HG02938 (cell line): ENCODE results near the gene GBA2.

ENCODE experiments used
- ATAC-seq: cut with Tn5 transposase; IDR thresholded peaks from one replicate; pipeline ENCODE4 v1.9.1; 2021; ENCODE audit warnings: mild to moderate bottlenecking, moderate library complexity; ENCODE audit not compliant: unreplicated experiment

The GBA2 gene

DNA sequence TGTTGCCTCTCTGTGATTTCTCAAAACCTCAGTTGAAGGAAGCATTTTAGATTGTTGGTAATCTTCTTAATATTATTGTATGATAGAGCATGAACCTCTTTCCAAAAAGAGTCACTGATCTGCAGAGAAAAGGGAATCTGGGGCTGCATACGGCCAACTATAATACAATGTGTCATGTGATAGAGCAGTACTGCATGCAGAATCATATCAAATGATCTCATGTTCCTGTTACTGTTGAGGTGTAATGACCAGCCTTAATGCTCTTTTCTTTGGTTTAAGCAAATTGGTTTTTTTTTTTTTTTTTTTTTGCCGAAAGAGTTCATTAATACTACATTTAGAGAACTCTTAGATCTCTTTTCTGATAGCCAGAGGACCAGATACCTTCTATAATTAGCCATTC, 18.0 kb upstream of the GBA2 start:
- ATAC-seq, result no peak

DNA sequence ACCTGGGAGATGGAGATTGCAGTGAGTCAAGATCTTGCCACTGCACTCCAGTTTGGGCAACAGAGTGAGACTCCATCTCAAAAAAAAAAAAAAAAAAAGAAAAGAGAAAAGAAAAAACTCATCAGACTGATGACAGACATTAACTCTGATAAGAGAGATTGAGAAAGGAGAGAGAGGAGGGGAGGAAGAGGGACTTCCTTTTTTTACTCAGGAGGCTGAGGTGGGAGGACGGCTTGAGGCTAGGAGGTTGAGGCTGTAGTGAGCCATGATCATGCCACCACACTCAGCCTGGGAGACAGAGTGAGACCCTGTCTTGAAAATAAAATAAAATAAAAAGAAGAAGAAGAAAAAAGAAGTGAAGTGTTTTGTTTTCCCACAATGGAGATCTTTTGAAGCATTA, 14.8 kb upstream of the GBA2 start:
- ATAC-seq, result no peak

DNA sequence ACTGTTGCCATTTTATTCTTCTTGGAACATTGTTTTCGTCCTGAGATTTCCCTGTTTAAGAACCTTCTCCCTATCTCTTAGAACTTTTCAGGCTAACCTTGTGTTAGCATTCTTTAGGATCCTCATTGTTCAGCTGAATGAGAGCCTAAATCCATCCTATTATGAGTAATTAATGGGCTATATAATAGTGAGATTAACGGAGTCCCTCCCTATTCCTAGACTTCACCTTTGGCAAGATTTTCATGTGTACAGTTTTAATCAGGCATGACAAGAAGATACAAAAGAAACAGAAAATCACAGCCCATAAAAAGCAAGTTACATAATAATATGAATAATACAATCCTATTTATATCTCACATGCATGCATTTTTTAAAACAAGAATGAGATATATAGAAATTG, 14.2 kb upstream of the GBA2 start:
- no peak for ATAC-seq

DNA sequence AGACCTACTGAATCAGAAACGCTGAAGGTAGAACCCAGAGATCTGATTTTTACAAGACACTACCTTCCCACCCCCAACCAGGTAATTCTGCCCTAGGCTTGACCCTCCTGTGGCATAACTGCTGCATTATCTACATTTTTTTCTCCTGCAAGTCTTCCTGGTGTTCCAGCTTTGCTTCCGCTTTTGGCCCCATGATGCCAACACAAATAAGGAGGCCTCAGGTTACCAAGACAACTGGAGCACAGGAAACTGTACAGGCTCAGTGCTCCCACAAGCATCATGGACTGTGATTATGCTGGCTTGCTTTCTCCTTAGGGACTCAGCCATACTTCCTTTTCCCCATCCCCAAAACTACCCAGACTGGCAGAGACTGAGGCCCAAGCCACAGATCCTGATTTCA, 11.6 kb upstream of the GBA2 start:
- no peak for ATAC-seq

DNA sequence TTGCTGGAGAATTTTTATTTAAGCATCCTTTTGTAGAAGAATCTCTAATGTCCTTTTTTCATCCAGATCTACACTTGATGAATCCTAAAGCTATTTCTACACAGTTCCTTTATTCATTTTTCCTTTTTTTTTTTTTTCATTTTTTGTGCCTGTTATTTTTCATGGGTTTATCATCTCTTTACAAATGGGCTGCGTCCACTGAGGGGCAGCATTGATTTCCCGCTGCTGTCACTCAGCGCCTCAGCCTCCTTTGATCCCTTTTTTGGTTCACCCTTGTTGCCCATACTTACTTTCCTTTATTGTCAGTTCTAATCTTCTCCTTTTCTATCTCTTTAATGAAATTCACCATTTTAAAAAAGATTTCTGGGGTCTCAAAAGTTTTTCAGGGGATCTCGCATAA, 10.8 kb upstream of the GBA2 start:
- ATAC-seq, result no peak

DNA sequence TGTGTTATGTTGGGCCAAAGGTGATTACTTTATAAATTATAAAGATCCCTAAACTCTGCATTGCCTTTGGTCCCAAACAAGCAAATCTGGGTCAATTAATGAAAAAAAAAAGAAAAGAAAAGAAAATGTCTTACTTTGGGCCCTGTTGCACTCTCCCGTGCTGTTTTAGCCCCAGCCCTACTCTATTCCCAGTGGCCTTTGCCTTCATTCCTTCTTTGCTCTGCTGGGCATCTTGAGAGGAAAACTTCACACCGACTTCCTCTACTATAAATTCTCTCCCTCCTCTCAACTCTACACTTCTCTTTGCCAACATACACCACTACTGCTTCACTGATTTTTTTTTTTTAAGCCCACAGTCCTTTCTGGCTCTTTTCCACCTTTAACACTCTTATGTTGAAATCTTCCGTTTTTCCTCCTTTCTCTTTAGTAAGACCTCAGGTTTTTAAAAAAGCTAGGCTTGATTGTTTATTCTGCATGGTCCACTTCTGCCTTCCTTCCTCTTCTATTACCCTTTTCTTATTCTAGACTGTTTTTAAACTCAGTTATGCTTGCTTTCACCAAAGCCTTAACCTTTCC, 9.5 kb upstream of the GBA2 start:
- no peak for ATAC-seq

DNA sequence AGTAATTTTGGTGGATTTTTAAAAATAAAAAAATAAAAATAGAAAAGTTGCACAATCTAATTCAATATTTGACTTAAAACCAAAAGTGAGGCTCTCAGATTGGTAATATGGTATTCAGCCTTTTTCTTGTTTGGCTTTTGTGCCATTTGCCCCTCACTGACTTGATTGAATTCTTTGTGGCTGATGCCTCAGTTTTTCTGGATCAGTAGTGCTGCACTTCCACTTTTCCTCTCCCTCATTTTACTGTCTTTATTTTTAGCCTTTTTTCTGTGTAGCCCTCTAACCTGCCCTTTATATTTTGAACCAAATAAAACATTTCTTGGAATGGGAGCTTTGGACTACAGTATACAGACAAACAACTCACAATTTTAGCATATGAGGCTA, 8.9 kb upstream of the GBA2 start:
- ATAC-seq, result no peak

DNA sequence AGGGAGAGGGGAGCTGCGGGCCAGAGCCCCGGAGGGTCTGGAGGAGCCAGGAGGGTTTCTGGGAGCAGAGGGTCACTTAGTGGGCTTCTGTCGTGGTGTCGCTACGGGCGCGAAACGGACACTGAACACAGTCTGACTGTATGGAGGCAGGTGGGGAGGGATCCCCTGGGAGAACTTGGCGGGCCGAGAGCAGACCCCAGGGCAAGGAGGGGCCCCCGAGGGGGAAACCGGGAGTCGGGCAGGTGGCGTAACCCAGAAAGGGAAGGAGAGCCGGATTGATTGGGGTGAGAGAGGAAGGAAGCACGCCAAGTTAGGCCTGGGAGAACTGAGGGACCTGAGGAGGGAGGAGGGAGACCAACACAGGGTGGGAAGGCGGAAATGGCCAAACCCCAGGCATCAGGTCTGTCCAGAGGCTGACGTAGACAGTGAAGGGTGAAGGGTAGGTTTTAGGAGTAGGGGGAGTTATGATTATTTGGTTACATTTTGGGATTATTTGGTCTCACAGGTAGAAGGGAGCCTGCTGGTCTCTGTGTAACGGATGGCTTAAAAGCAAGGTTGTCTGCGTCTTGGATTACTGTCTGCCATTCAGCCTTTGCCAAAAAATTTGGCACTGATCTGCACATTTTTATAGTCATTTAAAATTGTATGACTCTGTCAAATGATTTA, 8.3 kb upstream of the GBA2 start:
- ATAC-seq, result peak; percentile 34

DNA sequence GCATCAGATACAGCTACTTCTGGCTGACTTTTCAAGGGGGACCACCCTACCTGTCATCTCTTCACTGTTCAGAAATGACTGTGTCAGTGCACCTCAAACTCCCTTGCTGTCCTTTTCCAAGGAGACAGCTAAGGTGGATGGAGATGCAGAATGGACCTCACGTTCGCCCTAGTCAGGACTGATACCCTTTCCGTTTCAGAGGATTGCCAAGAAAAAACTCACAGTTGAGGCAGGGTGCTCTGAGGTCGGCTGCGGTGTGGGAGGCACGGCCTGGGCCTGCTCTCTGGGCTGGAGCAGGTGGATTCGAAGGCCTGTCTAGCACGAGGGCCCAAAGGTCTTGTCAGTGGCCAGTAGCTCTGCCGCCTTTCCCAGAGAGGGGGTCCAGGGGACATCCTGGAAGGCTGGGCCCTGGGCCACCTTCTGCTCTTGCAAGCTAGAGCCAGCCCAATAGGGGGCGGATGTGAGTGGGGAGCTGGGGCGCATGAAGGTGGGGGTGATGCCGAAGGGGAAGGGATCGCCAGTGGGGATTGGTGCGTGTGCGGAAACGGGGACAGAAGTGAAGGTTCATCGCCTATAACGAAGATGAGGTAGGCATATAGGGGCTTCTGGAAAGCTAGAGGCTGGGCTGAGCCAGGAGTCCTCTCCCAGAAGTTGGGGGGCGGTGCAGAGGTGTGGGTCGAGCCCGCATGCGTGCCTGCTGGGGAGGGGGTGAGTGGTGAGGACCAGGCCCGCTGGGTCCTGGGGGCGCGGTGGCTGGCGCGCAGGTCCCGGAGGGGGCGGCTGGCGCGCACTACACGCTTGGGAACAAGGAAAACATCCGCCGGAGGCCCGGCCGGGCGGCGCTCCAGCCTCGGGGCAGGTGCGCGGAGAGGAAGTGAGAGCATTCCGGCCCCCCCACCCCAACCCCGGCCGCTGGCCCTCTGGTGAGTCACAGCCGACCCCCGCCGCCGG, 7.5 kb upstream of the GBA2 start:
- ATAC-seq, result peak; percentile 55

DNA sequence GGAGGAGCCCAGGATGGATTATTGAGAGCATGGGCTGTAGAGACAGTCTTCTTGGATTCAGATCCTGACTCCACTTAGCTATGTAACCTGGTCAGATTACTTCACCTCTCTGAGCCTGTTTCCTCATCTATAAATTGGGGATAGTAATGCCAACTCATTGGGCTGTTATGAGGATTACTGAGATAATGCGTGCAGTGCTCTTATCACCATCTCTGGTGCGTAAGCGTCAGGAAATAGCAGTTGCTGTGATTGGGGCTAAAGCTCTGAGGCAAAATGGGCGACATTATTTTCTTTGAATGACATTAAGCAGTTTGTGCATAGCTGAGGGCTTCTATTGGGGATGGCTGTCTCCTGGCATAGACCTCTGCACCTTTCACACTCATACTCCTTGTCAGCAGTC, 6.0 kb upstream of the GBA2 start:
- ATAC-seq, result no peak

DNA sequence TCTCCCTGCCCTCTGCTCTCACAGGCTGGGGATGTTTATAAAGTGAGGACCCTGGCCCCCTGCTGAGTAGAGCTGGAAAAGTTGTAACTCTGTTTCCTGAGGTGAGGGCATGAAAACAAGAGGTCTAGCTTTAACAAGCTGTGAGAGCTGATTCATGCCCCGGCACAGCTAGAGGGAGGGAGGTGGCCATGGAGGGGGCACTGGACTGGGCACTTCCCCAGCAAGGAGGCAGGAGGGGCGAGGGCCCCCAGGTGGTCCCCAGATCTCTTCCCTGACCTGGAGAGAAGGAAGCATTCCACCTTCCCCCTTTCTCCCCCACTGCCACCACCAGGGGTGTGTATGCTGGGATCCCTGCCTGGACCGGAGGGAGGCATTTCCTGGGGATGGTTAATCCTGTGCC, 5.2 kb upstream of the GBA2 start, which contains the start of gene MSMP:
Gene MSMP (minus strand): TSS at position 13 of the 400 bp plus-strand sequence. CDS start 147 bp downstream, outside the sequence.
- no peak for ATAC-seq

DNA sequence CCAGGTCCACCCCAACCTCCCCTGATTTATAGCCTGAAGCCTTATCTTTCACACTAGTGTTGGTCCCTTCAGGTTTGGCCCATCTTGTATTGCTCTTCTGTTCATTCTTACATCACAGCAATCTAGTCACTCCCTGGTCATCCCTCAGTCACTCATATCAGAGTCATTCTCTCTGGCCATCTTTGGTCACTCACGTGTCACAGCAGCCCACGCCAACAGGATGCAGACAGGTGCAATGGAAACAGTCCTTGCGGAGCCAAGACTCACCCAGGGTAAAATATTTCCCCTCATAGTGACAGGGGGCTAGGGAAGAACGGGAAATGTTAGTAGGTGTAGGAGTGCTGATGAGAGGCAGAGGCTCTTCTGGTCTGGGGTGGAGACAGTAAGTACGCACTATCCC, 4.4 kb upstream of the GBA2 start:
- no peak for ATAC-seq

DNA sequence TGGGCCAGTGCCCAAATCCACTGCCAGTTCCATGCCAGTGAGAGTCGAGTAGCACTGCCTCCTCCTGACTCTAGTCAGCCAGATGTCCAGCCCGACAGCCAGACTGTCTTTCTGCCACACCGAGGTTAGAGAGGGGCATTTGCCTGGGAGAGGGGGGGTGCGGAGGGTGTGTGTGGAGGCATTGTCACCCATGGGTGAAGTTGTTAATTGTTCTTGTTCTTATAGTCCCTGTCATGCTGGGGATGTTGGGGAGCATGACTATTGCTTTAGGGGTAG, 1.2 kb upstream of the GBA2 start:
- ATAC-seq, result no peak

DNA sequence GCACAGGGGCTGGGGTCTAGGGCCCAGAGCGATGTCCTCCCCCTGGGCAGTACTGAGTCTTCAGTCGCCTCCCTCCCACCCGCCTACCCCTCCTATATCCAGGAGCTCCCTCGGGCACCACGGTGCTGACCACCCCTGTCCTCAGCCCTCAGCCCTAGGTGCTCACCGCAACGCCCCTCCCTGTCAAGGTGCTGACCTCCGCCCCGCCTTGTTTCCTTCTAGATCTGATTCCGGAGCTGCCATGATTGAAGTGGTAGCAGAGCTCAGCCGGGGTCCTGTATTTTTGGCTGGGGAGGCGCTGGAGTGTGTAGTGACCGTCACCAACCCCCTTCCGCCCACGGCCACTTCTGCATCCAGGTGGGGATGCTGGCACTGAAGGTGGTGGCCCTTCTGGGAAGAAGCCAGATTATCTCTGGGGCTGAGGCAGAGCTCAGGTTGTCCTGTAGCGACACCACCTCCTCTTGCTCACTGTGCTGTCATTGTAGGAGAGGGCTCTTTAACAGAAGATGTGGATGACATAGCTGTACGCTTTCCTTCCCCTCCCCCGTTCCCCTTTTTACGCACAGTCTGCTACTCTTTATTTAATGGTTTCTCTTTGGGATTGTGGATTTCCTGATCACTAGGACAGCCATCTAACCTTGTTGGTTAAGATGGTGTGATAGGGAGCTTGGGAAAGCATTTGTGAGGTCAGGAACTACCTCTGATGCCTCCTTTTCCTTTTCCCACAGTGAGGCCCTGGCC, 657 bp upstream of the GBA2 start:
- ATAC-seq, result peak; percentile 20

DNA sequence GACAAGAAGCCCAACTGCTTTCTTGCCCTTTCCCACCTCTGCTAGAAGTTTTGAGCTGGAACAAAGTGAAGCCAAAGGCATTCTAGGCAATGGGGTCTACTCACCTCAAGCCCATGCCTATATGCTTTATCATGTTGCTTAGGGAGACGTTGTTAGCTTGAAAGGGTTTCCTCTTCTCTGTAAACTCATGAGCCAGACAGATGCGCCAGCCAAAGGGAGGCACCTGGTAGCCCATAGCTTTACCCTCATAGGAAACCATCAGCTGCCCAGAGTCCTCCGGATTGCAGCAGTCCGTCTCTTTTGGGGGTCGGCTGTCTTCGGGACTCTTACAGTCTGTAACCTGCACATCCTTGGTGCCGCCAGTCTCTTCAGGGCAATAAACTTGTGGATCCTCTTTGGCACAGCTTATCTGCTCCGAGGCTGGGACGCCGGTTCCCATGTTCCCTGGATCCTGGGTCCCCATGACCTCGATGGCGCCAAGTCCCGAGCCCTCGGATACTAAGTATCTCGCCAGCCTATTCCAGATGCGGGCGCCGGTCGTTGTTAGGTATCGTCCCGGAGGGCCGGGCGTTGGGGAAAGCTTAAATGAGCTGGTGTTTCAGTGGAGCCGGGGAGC, 678 bp downstream of the GBA2 start:
- ATAC-seq, result peak; percentile 10

DNA sequence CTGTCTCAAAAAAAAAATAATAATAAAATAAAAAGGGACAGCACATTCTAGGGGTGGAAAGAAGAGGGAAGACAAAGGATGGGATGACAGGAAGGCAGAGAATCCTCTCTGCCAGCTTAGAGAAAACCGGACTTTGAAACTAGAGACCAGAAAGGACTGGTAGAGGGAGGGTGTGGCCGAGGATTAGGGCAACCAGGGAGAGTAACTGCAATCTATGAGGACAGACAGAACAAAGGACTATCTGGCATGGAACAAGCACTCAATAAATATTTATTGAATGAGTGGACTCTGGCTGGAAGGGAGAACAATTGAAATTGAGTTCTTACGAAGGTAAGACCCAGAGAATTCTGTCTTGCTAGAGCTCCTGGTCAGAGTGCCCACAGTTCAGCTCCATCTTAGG, 2.4 kb downstream of the GBA2 start:
- ATAC-seq, result no peak

DNA sequence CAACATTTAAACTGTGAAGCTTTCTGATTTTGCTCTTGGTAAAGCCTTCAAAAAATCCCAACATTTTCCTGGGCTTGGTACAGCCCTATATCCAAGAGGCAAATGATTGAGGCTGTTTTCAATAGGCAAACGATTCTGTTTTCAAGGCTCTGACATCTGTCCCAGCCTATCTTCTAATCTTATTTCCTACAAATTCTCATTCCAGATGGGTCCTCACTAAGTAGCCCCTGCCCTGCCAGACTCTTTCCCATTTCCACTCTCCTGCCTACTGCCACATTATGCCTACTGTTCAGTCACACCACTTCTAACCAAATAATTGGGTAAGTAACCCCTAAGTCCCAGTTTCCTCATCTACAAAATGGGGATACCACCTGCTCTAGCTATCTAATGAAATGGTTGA, 3.5 kb downstream of the GBA2 start:
- ATAC-seq, result no peak

DNA sequence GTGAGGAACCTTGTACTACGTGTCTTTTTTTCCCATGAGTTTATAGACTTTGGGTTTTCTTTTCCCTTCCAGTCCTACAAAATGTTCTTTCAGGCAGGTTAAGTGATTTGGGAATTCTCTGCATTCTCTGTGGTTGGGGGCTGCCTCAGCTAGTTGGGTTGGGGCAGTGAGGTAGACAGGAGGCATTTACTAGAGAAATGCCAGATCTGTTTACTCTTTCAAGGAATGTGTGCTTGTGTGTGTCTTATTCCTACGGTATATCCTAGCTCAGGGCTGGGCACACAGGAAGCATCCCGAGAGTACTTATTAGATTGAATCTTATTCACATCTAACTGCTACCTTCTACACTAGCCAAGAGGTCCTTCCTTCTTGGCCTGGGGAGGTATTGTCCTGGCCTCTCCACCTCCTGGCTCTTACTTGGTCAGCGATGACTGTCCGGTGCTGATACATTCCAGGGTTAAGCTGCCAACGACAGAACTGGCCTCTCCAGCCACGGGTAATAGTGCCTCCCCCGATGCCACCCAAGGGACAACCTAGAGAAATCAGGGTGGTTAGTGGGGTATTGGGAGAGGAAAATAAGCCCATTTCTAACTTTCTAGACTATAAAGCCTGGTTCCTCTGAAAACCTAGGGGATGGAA, 5.0 kb downstream of the GBA2 start:
- ATAC-seq, result no peak

DNA sequence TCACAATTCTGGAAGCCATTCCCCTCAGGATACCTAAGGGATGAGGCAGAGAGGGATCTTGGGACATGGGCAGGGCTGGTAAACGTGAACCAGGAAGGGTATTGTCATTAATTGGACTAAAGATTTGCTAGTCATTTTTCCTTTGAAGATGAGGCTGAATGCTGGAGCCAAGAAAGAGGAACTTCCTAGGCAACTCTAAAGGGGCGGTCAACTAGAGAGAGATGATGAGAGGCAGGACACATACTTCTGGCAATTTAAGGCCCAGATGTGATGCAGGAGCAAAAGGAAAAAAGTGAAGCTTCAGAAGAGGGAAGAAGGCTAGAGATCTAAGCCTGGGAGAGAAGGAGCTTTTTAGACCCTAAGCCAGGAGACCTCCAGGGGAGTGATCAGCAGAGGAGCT, 5.6 kb downstream of the GBA2 start:
- no peak for ATAC-seq

DNA sequence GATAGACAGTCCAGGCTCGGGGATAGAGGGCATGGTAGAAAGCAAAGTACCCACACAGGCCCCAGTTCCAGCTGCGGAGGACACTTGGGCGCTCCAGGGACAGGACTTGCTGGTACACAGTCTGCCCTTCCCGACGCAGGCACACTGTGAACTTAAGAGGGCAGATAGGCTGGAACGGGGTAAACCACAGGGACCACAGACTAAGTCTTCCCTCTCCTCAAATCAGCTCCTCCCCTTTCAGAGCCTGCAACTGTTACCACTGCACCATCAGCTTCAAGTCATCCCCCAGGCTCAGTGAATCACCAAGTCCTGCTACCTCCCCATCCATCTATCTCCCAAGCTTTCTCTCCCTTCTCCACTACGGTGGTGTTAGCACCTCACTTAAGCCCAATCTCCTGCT, 7.3 kb downstream of the GBA2 start:
- ATAC-seq, result no peak

DNA sequence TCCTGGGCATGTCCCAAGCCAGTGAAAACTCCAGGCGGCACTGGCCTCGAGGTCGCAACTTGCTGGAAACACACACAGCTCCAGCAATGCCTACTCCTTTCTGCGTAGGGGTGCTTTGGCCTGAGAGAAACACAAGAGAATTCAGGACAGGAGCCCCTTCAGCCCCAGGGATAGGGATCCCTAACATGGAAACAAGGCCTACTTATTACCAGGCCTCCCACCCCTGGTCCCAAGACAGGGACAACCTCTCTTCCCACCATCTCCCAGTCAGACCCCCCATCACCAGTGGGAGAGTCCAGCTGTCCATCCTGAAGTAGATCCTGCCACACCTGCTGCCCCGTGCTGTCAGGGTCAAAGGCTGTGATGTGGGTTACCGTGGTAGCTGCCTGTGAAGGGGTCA, 8.8 kb downstream of the GBA2 start:
- ATAC-seq, result no peak
